AG04449 (cell line): Measurements from ENCODE around the gene CFAP100.

Experiments
- CTCF ChIA-PET: fragments of 350-600 bp; formaldehyde crosslinking; extraction: SDS; loops from one replicate; lab custom pipeline; 2021; ENCODE audit warnings: antibody characterized with exemption; lab: Yijun Ruan, JAX
- POLR2A ChIA-PET: fragments of 400-600, 350-600 bp; formaldehyde crosslinking; extraction: SDS; loops from one replicate; lab custom pipeline; 2020; ENCODE audit warnings: antibody characterized with exemption, inconsistent platforms; lab: Yijun Ruan, JAX
- DNase-seq: peaks from one replicate; pipeline ENCODE4 v3.0.0-alpha.2; 2010; ENCODE audit warnings: low read depth, low spot score
- H3K4me3 ChIP-seq: 2 replicates; pipeline ENCODE4 v1.5.1; 2011; ENCODE audit warnings: low read depth, mild to moderate bottlenecking, control low read depth, low read length
- TF ChIP-seq, protein P1 (sequence below): IDR thresholded peaks from one replicate; pipeline ENCODE4 v1.5.1; 2011; ENCODE audit warnings: mild to moderate bottlenecking, moderate library complexity, low read length, control low read depth, inconsistent platforms; ENCODE audit not compliant: insufficient read depth; ENCODE audit errors: missing control alignments

Gene CFAP100

DNA sequence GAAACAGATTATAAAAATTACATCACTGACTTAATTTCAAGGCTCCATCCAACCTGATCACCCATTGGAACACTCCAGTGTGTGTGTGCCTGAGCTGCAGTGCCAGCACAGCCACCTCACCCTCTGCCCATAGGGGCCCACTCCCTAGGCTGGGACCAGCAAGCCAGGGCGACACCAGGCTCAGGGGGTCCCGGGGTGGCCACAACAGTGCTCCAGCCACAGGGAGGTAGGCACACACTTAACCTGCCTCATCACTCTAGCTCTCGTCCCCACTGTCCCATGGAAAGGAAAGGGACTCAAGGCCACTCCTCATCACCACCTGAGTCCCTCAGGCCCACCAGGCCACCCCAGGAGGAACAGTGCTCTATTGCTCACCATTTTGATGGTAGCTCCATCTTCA, 56.0 kb downstream of the CFAP100 start:
- TF ChIP-seq, protein P1, sequence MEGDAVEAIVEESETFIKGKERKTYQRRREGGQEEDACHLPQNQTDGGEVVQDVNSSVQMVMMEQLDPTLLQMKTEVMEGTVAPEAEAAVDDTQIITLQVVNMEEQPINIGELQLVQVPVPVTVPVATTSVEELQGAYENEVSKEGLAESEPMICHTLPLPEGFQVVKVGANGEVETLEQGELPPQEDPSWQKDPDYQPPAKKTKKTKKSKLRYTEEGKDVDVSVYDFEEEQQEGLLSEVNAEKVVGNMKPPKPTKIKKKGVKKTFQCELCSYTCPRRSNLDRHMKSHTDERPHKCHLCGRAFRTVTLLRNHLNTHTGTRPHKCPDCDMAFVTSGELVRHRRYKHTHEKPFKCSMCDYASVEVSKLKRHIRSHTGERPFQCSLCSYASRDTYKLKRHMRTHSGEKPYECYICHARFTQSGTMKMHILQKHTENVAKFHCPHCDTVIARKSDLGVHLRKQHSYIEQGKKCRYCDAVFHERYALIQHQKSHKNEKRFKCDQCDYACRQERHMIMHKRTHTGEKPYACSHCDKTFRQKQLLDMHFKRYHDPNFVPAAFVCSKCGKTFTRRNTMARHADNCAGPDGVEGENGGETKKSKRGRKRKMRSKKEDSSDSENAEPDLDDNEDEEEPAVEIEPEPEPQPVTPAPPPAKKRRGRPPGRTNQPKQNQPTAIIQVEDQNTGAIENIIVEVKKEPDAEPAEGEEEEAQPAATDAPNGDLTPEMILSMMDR = no peak
- ChIA-PET CTCF (interaction anchor here (1.0 to 1.8 kb wide), 2 partner anchors 9 to 16 kb away, joined by 3 to 4 read pairs; no protein-coding TSS in a partner anchor), POLR2A (no interaction called here)
- no peak for DNase-seq
- H3K4me3 ChIP-seq = no peak overlapping the region

- no peak for DNase-seq
- ChIA-PET CTCF (interaction anchor here (0.5 to 1.8 kb wide), 3 partner anchors 10 to 15 kb away, joined by 3 to 4 read pairs (median 3); no protein-coding TSS in a partner anchor), POLR2A (no interaction called here)
- no peak overlapping the region for H3K4me3 ChIP-seq
- TF ChIP-seq, protein P1 = no peak
Measured at GRCh38 chr3:126451511-126451910, 56.8 kb downstream of the CFAP100 start.

DNA sequence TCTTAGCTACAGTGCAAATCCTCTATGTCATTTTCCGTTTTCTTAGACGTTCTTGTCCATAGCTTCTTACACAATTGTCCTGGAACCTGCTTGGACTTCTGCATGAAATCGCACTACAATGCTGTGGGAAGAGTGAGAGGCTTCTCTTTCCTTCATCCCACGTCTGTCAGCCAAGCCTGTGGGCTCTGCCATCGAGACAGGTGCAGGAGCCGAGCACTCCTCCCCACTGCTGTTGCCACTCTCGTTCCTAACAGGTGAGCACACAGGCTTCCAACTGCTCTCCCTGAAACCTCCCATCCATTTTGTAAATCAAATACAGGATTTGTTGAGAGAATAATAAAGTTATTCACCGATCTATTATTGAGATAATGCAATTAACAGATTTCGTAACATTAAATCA, 57.5 kb downstream of the CFAP100 start:
- DNase-seq = no peak
- POLR2A ChIA-PET = no interaction called here
- no peak overlapping the region for H3K4me3 ChIP-seq
- TF ChIP-seq, protein P1 = no peak
- CTCF ChIA-PET = interaction anchor here (0.5 to 1.9 kb wide), 4 partner anchors 10 to 23 kb away, joined by 3 to 7 read pairs (median 4); partner anchors contain the start of gene ZXDC

DNA sequence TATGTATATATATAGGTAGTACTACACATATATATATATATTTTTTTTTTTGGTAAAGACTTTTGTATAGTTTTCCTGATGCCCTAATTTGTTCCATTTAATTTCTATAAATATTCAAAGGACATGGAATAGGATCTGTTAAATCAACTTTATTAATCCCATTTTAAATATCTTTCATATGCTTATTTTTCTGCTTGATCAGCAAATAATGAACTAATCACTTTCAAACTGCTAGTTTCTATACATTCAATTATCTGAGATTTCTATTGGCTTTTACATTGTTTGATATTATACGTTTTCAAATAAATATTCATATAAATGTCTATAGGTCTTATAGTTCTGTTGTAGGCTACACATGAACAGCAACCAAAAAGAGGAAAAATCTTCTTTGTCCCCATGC, 59.3 kb downstream of the CFAP100 start:
- H3K4me3 ChIP-seq = no peak overlapping the region
- no peak for DNase-seq
- ChIA-PET CTCF (interaction anchor here (1.9 kb wide), 1 partner anchor 21 kb away, joined by 7 read pairs; the partner anchor contains the start of gene ZXDC), POLR2A (no interaction called here)
- TF ChIP-seq, protein P1 = no peak

GRCh38 chr3:126454437-126455198, 59.9 kb downstream of the CFAP100 start:
- no peak overlapping the region for H3K4me3 ChIP-seq
- ChIA-PET CTCF (no interaction called here), POLR2A (no interaction called here)

GRCh38 chr3:126456211-126456610, 61.5 kb downstream of the CFAP100 start:
- H3K4me3 ChIP-seq = no peak overlapping the region
- DNase-seq = no peak
- ChIA-PET POLR2A (no interaction called here), CTCF (interaction anchor here (1.3 to 2.7 kb wide), 3 partner anchors 11 to 322 kb away, joined by 3 to 11 read pairs (median 4); no protein-coding TSS in a partner anchor)
- TF ChIP-seq, protein P1 = no peak

More at GRCh38 chr3:126454437-126455198, 59.9 kb downstream of the CFAP100 start:
- no peak for DNase-seq
- TF ChIP-seq, protein P1 = no peak
